Spleen (tissue), 7 donors: ENCODE results near the gene INTS1.

Experiments used
- CTCF ChIP-seq, 11 experiments: fragments of 200-600 bp in 7 of 11; fragments of 450-650 bp in 4 of 11; sonication (generic) in 4 of 11; IDR thresholded peaks in 8 of 11; conservative IDR thresholded peaks in 3 of 11; 1 replicate in 7 of 11; 2 replicates in 4 of 11; pipeline versions ENCODE4 v1.4.0 to v1.8.0; 2016 to 2021; ENCODE audit warnings: antibody characterized with exemption in 11 of 11, inconsistent platforms in 4 of 11, mild to moderate bottlenecking in 1 of 11
- POLR2A ChIP-seq, 3 donors: fragments of 450-650 bp; IDR thresholded peaks; one replicate each; pipeline ENCODE4 v1.5.1; 2017; ENCODE audit warnings: antibody characterized with exemption in 3 of 3, mild to moderate bottlenecking in 1 of 3
- donor health status: DM: no; HTN: no; CAD: no; lungs with moderate emphysema.
- donor health status: DM: no; HTN: no; CAD: no.
- donor health status: DM: no; HTN: no; CAD: no.

GRCh38 chr7:1492221-1492620 lies 12.0 kb downstream of the INTS1 start:
- TF ChIP-seq POLR2A (IDR thresholded peaks at IDR 0.05) (no peak), CTCF (IDR thresholded peaks at IDR 0.05 in 8 of 11, conservative IDR thresholded peaks at IDR 0.05 in 3 of 11) (no peak)
